ENCODE data around the gene GTF2A1.

DNA sequence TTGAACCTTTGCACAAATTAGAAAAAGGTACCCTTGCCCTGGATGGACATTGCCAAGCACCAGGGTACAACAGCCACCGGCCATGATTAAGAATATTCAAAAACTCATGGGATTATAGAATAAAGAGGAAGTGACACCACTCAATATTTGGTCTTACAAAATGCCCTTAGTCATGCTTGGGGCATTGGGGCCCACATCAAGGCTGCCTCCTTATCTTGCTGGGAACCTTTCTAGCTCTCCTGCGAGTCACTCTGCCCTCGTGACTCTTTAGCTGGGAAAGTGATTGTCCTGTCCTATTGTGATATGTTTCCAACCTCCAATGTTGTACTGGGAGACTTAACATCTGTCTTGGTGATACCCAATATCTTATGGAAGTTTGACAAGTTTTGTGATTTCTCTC lies 57.8 kb downstream of the GTF2A1 start:
- TF ChIP-seq MXI1 (IDR thresholded peaks at IDR 0.05; ENCODE audit: low read depth, low read length) (no peak), REST (IDR thresholded peaks at IDR 0.05; ENCODE audit: low read depth, low read length) (no peak), ELF1 (IDR thresholded peaks at IDR 0.05) (no peak), GATA2 (CRISPR knock-in tag; IDR thresholded peaks at IDR 0.05) (no peak), SIN3A (IDR thresholded peaks at IDR 0.05; ENCODE audit: borderline replicate concordance, low read depth, low read length) (no peak), NFIC (IDR thresholded peaks at IDR 0.05; ENCODE audit: borderline replicate concordance) (no peak), RFX5 (IDR thresholded peaks at IDR 0.05; ENCODE audit: low read length) (no peak), TAF1 (IDR thresholded peaks at IDR 0.05; ENCODE audit: borderline replicate concordance, low read depth, low read length) (no peak), EP300 (IDR thresholded peaks at IDR 0.05; ENCODE audit: borderline replicate concordance in 1 of 2, low read depth in 1 of 2, low read length in 1 of 2) (no peak), POLR2AphosphoS5 (IDR thresholded peaks at IDR 0.05; ENCODE audit: low read depth, low read length) (no peak), TCF12 (IDR thresholded peaks at IDR 0.05) (no peak), CHD2 (IDR thresholded peaks at IDR 0.05; ENCODE audit: low read length, partially characterized antibody) (no peak)
- TF ChIP-seq, protein P1, sequence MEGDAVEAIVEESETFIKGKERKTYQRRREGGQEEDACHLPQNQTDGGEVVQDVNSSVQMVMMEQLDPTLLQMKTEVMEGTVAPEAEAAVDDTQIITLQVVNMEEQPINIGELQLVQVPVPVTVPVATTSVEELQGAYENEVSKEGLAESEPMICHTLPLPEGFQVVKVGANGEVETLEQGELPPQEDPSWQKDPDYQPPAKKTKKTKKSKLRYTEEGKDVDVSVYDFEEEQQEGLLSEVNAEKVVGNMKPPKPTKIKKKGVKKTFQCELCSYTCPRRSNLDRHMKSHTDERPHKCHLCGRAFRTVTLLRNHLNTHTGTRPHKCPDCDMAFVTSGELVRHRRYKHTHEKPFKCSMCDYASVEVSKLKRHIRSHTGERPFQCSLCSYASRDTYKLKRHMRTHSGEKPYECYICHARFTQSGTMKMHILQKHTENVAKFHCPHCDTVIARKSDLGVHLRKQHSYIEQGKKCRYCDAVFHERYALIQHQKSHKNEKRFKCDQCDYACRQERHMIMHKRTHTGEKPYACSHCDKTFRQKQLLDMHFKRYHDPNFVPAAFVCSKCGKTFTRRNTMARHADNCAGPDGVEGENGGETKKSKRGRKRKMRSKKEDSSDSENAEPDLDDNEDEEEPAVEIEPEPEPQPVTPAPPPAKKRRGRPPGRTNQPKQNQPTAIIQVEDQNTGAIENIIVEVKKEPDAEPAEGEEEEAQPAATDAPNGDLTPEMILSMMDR (IDR thresholded peaks at IDR 0.05) = no peak
- TF ChIP-seq, protein P2, sequence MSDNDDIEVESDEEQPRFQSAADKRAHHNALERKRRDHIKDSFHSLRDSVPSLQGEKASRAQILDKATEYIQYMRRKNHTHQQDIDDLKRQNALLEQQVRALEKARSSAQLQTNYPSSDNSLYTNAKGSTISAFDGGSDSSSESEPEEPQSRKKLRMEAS (IDR thresholded peaks at IDR 0.05; ENCODE audit: low read depth) = no peak

Measured in SK-N-SH (cell line).